ENCODE measurements around the gene RNF17. TPM values are rescaled to one million over a fixed set of nuclear protein-coding genes. Genes with fewer than 3 reads are reported as not detected.

Gene RNF17
- total RNA-seq, 1 donor from 2014 or later = 0.58 TPM

- no peak overlapping the region for H3K4me3 ChIP-seq (ENCODE audit: low read depth, low read length)
- no peak for TF ChIP-seq CTCF (IDR thresholded peaks at IDR 0.05; ENCODE audit: insufficient read depth, low read length, poor library complexity, severe bottlenecking)
- no peaks in the 10 kb centered on the region for H3K36me3 ChIP-seq (ENCODE audit: control insufficient read depth, insufficient read depth, low read length)
- H3K27me3 ChIP-seq (ENCODE audit: control insufficient read depth, insufficient read depth, low read length) = no peaks in the 10 kb centered on the region
- DNase-seq (ENCODE audit: low read depth) = no peak
These were observed 141.3 kb downstream of the RNF17 start for GRCh38 chr13:24905242-24905641.

GRCh38 chr13:24906268-24906667 is 142.3 kb downstream of the RNF17 start:
- Histone ChIP-seq H3K36me3 (ENCODE audit: control insufficient read depth, insufficient read depth, low read length) (no peaks in the 10 kb centered on the region), H3K4me3 (ENCODE audit: low read depth, low read length) (no peak overlapping the region), H3K27me3 (ENCODE audit: control insufficient read depth, insufficient read depth, low read length) (no peaks in the 10 kb centered on the region)
- no peak for DNase-seq (ENCODE audit: low read depth)
- no peak for TF ChIP-seq CTCF (IDR thresholded peaks at IDR 0.05; ENCODE audit: insufficient read depth, low read length, poor library complexity, severe bottlenecking)

GRCh38 chr13:24910502-24911132 is 146.6 kb downstream of the RNF17 start:
- Histone ChIP-seq H3K4me3 (ENCODE audit: low read depth, low read length) (no peak overlapping the region), H3K36me3 (ENCODE audit: control insufficient read depth, insufficient read depth, low read length) (no peaks in the 10 kb centered on the region), H3K27me3 (ENCODE audit: control insufficient read depth, insufficient read depth, low read length) (no peaks in the 10 kb centered on the region)
- no peak for TF ChIP-seq CTCF (IDR thresholded peaks at IDR 0.05; ENCODE audit: insufficient read depth, low read length, poor library complexity, severe bottlenecking)
- DNase-seq (ENCODE audit: low read depth) = no peak

GRCh38 chr13:24911133-24911908 is 147.4 kb downstream of the RNF17 start:
- no peak overlapping the region for H3K4me3 ChIP-seq (ENCODE audit: low read depth, low read length)
- peak; percentile 9 for DNase-seq (ENCODE audit: low read depth)

GRCh38 chr13:24916464-24916863 is 152.5 kb downstream of the RNF17 start:
- DNase-seq (ENCODE audit: low read depth) = no peak
- H3K36me3 ChIP-seq (ENCODE audit: control insufficient read depth, insufficient read depth, low read length) = no peaks in the 10 kb centered on the region
- no peaks in the 10 kb centered on the region for H3K27me3 ChIP-seq (ENCODE audit: control insufficient read depth, insufficient read depth, low read length)
- no peak for TF ChIP-seq CTCF (IDR thresholded peaks at IDR 0.05; ENCODE audit: insufficient read depth, low read length, poor library complexity, severe bottlenecking)
- H3K4me3 ChIP-seq (ENCODE audit: low read depth, low read length) = no peak overlapping the region

More at GRCh38 chr13:24911133-24911908, 147.4 kb downstream of the RNF17 start:
- Histone ChIP-seq H3K36me3 (ENCODE audit: control insufficient read depth, insufficient read depth, low read length) (no peaks in the 10 kb centered on the region), H3K27me3 (ENCODE audit: control insufficient read depth, insufficient read depth, low read length) (no peaks in the 10 kb centered on the region)
- no peak for TF ChIP-seq CTCF (IDR thresholded peaks at IDR 0.05; ENCODE audit: insufficient read depth, low read length, poor library complexity, severe bottlenecking)
